Ovary (tissue), 3 donors: ENCODE measurements around the gene EXO5.
"Not testable (repeated sequence)": the region's sequence is repeated elsewhere in the genome, so short reads cannot be mapped to it uniquely, and the experiment has no call there.

Source experiments
- CTCF ChIP-seq, 3 donors: fragments of 450-650 bp in 2 of 3; fragments of 200-600 bp in 1 of 3; IDR thresholded peaks; one replicate each; pipeline versions ENCODE4 v1.5.1 to v1.8.0; 2016 to 2022; ENCODE audit warnings: antibody characterized with exemption in 3 of 3, mild to moderate bottlenecking in 1 of 3
- EP300 ChIP-seq: sonication (generic); formaldehyde crosslinking; IDR thresholded peaks from one replicate; pipeline ENCODE4 v1.6.1; 2017; ENCODE audit warnings: antibody characterized with exemption
- POLR2A ChIP-seq: fragments of 450-650 bp; IDR thresholded peaks from one replicate; pipeline ENCODE4 v1.6.1; 2017; ENCODE audit warnings: antibody characterized with exemption, mild to moderate bottlenecking, moderate library complexity
- donor health status: DM: no; HTN: no; CAD: no.

GRCh38 chr1:40554807-40555206, 46.2 kb downstream of the EXO5 start:
- not testable (repeated sequence) for TF ChIP-seq POLR2A; CTCF (IDR thresholded peaks at IDR 0.05); EP300
